HG03097 (cell line): ENCODE data around the gene ARHGAP33.

Experiments
- ATAC-seq: cut with Tn5 transposase; IDR thresholded peaks from one replicate; pipeline ENCODE4 v1.9.1; 2021; ENCODE audit not compliant: unreplicated experiment, low FRiP score

Gene ARHGAP33

GRCh38 chr19:35775298-35776101 lies at the start of gene ARHGAP33:
ARHGAP33 (plus strand) TSS chr19:35775564; CDS start chr19:35775659, 95 bp downstream.
- ATAC-seq: peak; percentile 89

- no peak for ATAC-seq
Observed at GRCh38 chr19:35727053-35727955, 48.1 kb upstream of the ARHGAP33 start.

GRCh38 chr19:35727956-35728706 lies 47.2 kb upstream of the ARHGAP33 start:
- ATAC-seq: no peak

GRCh38 chr19:35729021-35729420 lies 46.3 kb upstream of the ARHGAP33 start:
- ATAC-seq: no peak

GRCh38 chr19:35729763-35730162 lies 45.6 kb upstream of the ARHGAP33 start:
- no peak for ATAC-seq

GRCh38 chr19:35730326-35730725 lies 45.0 kb upstream of the ARHGAP33 start:
- ATAC-seq: no peak

- ATAC-seq: no peak
Observed at GRCh38 chr19:35731353-35731752, 44.0 kb upstream of the ARHGAP33 start.

GRCh38 chr19:35731779-35732405 lies 43.5 kb upstream of the ARHGAP33 start:
- ATAC-seq: no peak

GRCh38 chr19:35732540-35733179 lies 42.7 kb upstream of the ARHGAP33 start:
- no peak for ATAC-seq

- ATAC-seq: no peak
Observed at GRCh38 chr19:35733180-35734125, 41.9 kb upstream of the ARHGAP33 start.

- no peak for ATAC-seq
Observed at GRCh38 chr19:35734273-35734672, 41.1 kb upstream of the ARHGAP33 start.

GRCh38 chr19:35734889-35735288 lies 40.5 kb upstream of the ARHGAP33 start:
- ATAC-seq: no peak

- no peak for ATAC-seq
Observed at GRCh38 chr19:35736913-35737886, 38.2 kb upstream of the ARHGAP33 start.

GRCh38 chr19:35738021-35738886 lies 37.1 kb upstream of the ARHGAP33 start:
- ATAC-seq: no peak

GRCh38 chr19:35738887-35739229 lies 36.5 kb upstream of the ARHGAP33 start:
- no peak for ATAC-seq

- ATAC-seq: no peak
Observed at GRCh38 chr19:35739275-35740107, 35.9 kb upstream of the ARHGAP33 start.
